ENCODE data around the gene HTT-AS. TPM values are rescaled to one million over a fixed set of nuclear protein-coding genes. Genes with fewer than 3 reads are reported as not detected.
A peak's percentile ranks its signal among the peaks of the same experiment; 100 is the strongest.

Gene HTT-AS
- total and polyA plus RNA-seq, 2 of the 8 experiments (the other 6 are each of a cell fraction or from before 2014, with no cell fraction given), result not detected

DNA sequence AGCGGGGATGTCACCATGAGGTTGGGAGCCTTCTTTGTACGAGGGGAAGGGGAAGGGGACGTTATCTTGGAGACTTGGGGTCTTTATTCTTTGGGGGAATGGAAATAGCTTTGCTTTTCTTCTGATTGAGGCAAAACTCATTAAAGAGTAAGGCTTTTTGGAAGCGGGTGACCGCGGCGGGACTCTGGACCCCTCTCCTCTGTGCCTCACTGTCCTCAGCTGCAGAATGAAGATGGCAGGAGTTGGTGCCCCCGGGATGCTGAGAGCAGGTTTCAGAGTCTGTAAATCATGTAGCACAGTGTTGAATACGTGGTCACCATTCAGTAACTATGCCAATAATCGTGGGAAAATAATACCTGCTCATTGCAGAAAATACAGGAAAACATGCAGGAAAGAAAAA, 32.1 kb downstream of the HTT-AS start:
- H3K79me2 ChIP-seq (ENCODE audit: control insufficient read depth in 1 of 2, insufficient read depth in 2 of 2, low read length in 2 of 2), result no peaks in the 10 kb centered on the region
- H2AK5ac ChIP-seq (ENCODE audit: low read depth, low read length), result no peak overlapping the region
- FAIRE-seq (no peak), DNase-seq (ENCODE audit: low read depth in 1 of 2, low spot score in 2 of 2) (no peak)
- H4K5ac ChIP-seq (ENCODE audit: insufficient read length, low read depth, low read length), result no peak overlapping the region
- no peaks in the 10 kb centered on the region for H3K23me2 ChIP-seq (ENCODE audit: low read depth, low read length)
- H3K23ac ChIP-seq (ENCODE audit: insufficient read length), result no peak overlapping the region
- 0 out of 8 replicates have a peak overlapping the region, but pooled peaks of 1 of the 4 experiments have one; percentile 2 for H3K4me3 ChIP-seq (ENCODE audit: extremely low read depth in 1 of 4, insufficient read depth in 2 of 4, low read depth in 3 of 4, low read length in 4 of 4)
- no peak overlapping the region for H4K8ac ChIP-seq (ENCODE audit: extremely low read depth, insufficient read depth, low read length)
- no peaks in the 10 kb centered on the region for H3K79me1 ChIP-seq (ENCODE audit: low read depth, low read length)
- peaks cover 0 to 5% (median 0%) of the 10 kb centered on the region in 4 experiments; a peak in 4 of 7 replicates for H3K4me1 ChIP-seq (replicated peaks in 1 of 4; ENCODE audit: control insufficient read depth in 3 of 4, insufficient read depth in 4 of 4, low read length in 3 of 4)
- H3K27ac ChIP-seq (ENCODE audit: low read depth, low read length), result no peak overlapping the region
- H3K14ac ChIP-seq (ENCODE audit: insufficient read length), result no peak overlapping the region
- H2AFZ ChIP-seq (ENCODE audit: low read length), result no peak overlapping the region
- H3K36me3 ChIP-seq (ENCODE audit: control insufficient read depth in 2 of 4, insufficient read depth in 4 of 4, low read length in 3 of 4), result no peaks in the 10 kb centered on the region
- ChIA-PET CTCF (ENCODE audit: partially characterized antibody) (interaction anchor here (2.1 to 12.5 kb wide), 4 partner anchors 9 to 32 kb away, joined by 6 to 89 read pairs (median 8); no protein-coding TSS in a partner anchor), POLR2A (ENCODE audit: partially characterized antibody) (interaction anchor here (0.8 to 2.3 kb wide), 3 partner anchors 22 to 574 kb away, joined by 3 to 7 read pairs (median 3); partner anchors contain the start of genes GRK4 and NOP14)
- peaks cover 0 to 7% (median 2%) of the 10 kb centered on the region in 4 experiments; a peak in 2 of 7 replicates for H3K27me3 ChIP-seq (replicated peaks in 1 of 4; ENCODE audit: control insufficient read depth in 3 of 4, extremely low read depth in 1 of 4, insufficient read depth in 3 of 4, low read length in 3 of 4)
- WGBS, 2 experiments (ENCODE audit: extremely low coverage in 1 of 2, insufficient coverage in 1 of 2, insufficient read length in 1 of 2, insufficient replicate concordance in 2 of 2, low coverage in 1 of 2, low lambda C conversion rate in 2 of 2, missing lambda C conversion rate in 1 of 2), result 85% methylated on average over 10 of the region's 10 CpGs; no CpG with 5 or more reads in 1 of the 2 experiments
- H2BK12ac ChIP-seq (ENCODE audit: low read depth, low read length), result no peak overlapping the region
- H2BK20ac ChIP-seq (ENCODE audit: low read length), result no peak overlapping the region
- H2BK5ac ChIP-seq (ENCODE audit: low read depth, low read length), result no peak overlapping the region
- no peak overlapping the region for H3K9ac ChIP-seq (replicated peaks in 1 of 4; ENCODE audit: extremely low read depth in 1 of 4, low read depth in 3 of 4, low read length in 3 of 4)
- H2BK120ac ChIP-seq (replicated peaks; ENCODE audit: low read depth, low read length), result no peak overlapping the region
- H3K4me2 ChIP-seq (ENCODE audit: insufficient read depth in 1 of 2, low read depth in 2 of 2, low read length in 2 of 2), result no peak overlapping the region; a peak in 1 of 4 replicates
- H4K91ac ChIP-seq (replicated peaks; ENCODE audit: insufficient read length, low read length), result no peak overlapping the region
- TF ChIP-seq GTF2F1 (IDR thresholded peaks at IDR 0.05; ENCODE audit: borderline replicate concordance, low read depth, low read length), result no peak
- no peak for TF ChIP-seq KDM1A (IDR thresholded peaks at IDR 0.05; ENCODE audit: borderline replicate concordance, low read length)
- TF ChIP-seq CHD2 (IDR thresholded peaks at IDR 0.05; ENCODE audit: low read length), result no peak
- no peak for TF ChIP-seq CEBPB (IDR thresholded peaks at IDR 0.05; ENCODE audit: low read depth, low read length)
- no peak for TF ChIP-seq FOSL1 (IDR thresholded peaks at IDR 0.05; ENCODE audit: insufficient read depth, low read depth, low read length)
- TF ChIP-seq SUZ12 (IDR thresholded peaks at IDR 0.05; ENCODE audit: low read length), result no peak
- TF ChIP-seq NANOG (IDR thresholded peaks at IDR 0.05; ENCODE audit: insufficient read depth, low read depth, low read length, poor library complexity, severe bottlenecking), result no peak
- no peak overlapping the region for H3K56ac ChIP-seq (replicated peaks; ENCODE audit: insufficient read length, low read depth, low read length)
- no peak overlapping the region for H2BK15ac ChIP-seq (ENCODE audit: low read length)
- no peak overlapping the region for H3K18ac ChIP-seq (ENCODE audit: extremely low read depth, low read length)
- H3K9me3 ChIP-seq (ENCODE audit: insufficient read depth in 2 of 2, low read depth in 1 of 2, low read length in 1 of 2), result no peaks in the 10 kb centered on the region
- no peaks in the 10 kb centered on the region for H4K20me1 ChIP-seq (replicated peaks in 1 of 2; ENCODE audit: control insufficient read depth in 1 of 2, insufficient read depth in 2 of 2, low read length in 2 of 2)
- H3K4ac ChIP-seq (replicated peaks; ENCODE audit: insufficient read length, low read depth, low read length), result no peak overlapping the region
